Kidney capillary endothelial cell (primary cell): ENCODE data around the gene SYCE3.
A peak's percentile ranks its signal among the peaks of the same experiment; 100 is the strongest.
"Not testable (repeated sequence)": the region's sequence is repeated elsewhere in the genome, so short reads cannot be mapped to it uniquely, and the experiment has no call there.

Source experiments
- DNase-seq: peaks from one replicate; pipeline ENCODE4 v3.0.0-alpha.2; 2018; ENCODE audit warnings: low spot score

SYCE3 gene

DNA sequence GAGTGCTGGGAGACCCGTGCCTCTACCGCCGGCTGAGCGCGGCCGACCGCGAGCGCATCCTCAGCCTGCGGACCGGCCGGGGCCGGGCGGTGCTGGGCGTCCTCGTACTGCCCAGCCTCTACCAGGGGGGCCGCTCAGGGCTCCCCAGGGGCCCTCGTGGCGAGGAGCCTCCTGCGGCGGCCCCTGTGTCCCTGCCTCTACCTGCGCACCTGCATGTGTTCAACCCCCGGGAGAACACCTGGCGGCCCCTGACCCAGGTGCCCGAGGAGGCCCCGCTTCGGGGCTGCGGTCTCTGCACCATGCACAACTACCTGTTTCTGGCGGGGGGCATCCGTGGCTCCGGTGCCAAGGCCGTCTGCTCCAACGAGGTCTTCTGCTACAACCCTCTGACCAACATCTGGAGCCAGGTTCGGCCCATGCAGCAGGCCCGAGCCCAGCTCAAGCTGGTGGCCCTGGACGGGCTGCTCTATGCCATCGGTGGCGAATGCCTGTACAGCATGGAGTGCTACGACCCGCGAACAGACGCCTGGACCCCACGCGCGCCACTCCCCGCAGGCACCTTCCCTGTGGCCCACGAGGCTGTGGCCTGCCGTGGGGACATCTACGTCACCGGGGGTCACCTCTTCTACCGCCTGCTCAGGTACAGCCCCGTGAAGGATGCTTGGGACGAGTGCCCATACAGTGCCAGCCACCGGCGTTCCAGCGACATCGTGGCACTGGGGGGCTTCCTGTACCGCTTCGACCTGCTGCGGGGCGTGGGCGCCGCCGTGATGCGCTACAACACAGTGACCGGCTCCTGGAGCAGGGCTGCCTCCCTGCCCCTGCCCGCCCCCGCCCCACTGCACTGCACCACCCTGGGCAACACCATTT, 13.6 kb downstream of the SYCE3 start:
- no peak for DNase-seq

DNA sequence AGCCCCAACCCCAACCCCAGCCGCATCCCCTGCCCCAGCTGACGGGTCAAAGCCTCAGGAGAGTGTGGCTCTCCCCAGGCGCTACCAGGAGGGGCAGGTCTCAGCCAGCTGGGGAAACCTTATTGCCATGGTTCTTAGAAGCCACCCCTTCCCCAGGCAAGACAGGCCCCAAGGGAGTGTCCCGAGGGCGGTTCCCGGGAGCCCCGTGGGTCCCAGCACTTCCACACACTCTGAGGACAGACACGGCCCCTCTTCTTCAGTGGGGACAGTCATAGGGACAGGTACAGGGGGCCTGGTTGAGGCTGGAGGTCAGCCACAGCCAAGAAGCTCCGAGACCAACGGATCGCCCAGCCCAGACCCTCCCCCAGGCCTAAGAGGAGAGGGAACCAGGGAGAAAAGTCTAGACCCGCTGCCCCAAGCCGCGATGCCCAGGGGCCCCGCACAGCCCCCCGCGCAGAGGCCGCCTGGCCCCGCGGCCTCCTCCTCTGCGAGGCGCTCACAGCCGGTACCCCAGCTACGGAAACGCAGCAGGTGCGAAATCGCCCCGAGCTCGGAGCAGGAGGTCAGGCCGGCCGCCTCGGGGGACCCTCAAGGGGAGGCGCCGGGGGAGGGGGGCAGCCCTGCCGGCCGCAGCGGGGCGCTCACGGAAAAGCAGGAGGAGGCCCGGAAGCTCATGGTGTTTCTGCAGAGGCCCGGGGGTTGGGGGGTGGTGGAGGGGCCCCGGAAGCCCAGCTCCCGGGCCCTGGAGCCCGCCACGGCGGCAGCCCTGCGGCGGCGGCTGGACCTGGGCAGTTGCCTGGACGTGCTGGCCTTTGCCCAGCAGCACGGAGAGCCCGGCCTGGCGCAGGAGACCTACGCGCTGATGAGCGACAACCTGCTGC, 14.4 kb downstream of the SYCE3 start:
- no peak for DNase-seq

DNA sequence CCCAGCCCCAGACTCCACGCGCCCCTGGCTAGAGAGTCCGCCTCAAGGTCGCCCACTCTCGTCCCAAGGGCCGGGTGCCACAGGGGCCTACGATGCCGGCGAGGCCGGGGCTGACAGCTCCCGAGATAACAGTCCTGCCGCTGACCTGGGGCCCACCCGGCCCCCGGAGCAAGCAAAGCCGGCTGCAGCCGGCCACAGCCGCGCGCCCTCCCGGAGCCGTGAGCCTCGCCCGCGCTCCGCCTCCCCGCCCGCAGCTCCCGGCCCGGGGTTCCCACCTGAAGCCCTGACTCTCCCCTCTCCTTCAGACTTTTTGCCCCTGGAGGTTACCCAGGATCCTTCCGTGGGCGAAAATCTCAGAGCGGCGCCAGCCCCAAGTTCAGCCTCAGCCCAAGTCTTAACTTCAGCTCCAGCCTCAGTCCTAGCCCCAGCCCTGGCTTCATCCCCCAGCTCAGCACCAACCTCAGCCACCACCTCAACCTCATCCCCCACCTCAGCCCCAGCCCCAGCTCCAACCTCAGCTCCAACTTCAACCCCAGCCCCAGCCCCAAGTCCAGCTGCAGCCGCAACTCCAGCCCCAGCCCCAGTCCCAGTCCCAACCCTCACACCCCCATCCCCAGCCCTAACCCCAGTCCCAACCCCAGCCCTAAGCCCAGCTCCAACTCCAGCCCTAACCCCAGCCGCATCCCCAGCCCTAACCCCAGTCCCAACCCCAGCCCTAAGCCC, 15.3 kb downstream of the SYCE3 start:
- no peak for DNase-seq

- DNase-seq: no peak
Observed at GRCh38 chr22:50546326-50547262, 16.1 kb downstream of the SYCE3 start.

DNA sequence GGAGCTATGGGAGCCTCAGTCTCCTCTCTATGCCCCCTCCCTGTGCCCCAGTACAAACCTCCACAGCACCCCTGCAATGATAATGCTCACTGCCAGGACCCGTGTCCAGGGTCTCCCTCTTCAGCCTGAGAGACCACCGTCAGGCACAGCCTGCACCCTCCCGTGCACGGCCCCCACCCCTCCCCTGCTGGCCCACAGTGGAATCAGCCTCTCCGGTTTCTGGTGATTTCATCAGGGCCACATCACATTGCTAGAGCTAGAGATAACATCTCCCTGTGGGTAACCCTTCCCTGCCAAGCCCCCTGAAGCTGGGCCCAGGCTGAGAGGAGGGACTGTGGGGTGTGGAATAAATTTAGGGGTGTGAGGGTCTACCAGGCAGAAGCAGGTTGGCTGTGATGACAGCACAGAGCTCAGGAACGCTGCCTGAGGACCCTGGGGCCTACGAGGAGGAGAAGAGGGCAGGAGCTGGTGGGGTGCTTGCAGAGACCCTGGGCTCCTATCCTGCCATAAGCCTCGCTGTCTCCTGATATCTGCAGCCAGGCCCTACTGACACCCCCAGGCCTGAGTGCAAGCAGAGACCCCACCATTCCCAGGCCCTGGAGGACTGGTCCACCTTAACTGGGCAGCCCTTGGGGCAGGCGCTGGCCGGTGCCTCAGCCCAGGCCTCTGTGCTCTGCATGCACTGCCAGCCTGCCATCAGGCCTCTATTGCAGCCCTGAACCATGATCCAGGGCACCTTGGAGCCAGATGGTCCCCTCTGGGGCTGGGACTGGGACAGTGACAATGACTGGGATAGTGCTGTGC, 17.0 kb downstream of the SYCE3 start, which contains the start of gene KLHDC7B:
Gene KLHDC7B, plus strand, starts transcription at position 378 of the 804 bp plus-strand sequence. Its CDS starts 345 bp downstream, at position 723.
- DNase-seq: no peak

- DNase-seq: no peak
Observed at GRCh38 chr22:50544746-50545253, 17.9 kb downstream of the SYCE3 start.

- DNase-seq: peak; percentile 48
Observed at GRCh38 chr22:50544078-50544745, 18.5 kb downstream of the SYCE3 start.

DNA sequence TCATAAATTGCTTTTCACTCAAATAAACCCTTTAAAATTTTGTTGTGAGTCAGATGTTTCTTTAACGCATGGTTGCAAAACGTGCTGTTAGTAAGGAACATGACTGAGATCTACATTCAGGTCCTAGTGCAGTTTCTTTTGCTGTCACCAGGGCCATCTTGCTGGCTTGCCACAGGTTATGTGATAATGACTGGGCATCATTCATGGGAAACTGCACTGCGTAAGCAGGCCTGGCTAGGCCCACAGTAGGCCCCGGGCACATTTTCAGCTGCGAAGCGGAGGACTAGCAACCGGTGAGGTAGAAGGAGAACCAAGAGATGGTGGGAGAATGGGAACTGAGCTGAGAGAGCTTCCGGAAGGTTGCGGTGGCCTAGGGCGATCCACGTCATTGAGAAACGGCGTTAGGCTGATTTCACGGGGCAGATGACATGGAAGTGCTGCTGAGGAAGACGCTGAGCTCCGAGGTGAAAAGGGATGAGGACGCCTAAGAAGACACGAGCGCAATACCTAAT, 20.2 kb downstream of the SYCE3 start:
- DNase-seq: no peak

GRCh38 chr22:50541667-50542026, 21.1 kb downstream of the SYCE3 start:
- DNase-seq: not testable (repeated sequence)

GRCh38 chr22:50540381-50540780, 22.3 kb downstream of the SYCE3 start:
- DNase-seq: no peak

DNA sequence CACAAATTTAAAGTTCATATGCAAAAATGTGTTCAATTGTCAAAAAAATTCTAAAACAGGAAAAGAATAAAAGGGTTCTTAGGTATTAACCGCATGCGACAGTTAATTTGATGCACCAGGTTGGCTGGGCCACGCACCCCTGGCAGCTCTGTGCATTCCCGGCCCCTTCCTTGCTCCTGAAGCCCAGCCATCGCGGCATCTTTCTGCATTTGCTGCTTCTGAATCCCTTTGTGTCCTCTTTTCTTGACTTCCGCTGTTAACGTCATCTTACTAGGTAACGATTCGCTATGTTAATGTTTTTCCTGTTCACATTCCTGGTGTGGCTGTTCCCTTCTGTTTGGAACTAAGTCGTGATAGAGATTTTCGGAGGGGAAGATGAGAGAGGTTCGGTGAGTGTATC, 25.0 kb downstream of the SYCE3 start:
- DNase-seq: no peak

DNA sequence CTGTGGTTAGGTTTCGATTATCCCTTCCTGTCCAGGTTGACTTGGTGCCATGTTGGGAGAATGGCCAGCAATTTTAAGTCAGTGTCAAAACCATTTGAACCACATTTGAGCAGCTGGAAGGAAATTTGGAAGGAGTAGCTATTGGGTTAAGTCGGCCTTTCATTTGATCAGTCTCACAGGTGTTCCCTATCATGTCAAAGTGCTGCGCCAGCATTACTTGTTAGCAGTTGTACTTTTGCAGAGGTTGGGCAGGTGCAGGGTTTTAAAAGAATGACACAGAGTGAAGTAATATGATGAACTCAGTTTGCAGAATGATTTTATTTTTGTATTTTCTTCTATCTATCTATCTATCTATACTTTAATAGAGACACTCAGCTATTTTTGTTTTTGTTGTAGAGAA, 26.5 kb downstream of the SYCE3 start:
- DNase-seq: no peak

DNA sequence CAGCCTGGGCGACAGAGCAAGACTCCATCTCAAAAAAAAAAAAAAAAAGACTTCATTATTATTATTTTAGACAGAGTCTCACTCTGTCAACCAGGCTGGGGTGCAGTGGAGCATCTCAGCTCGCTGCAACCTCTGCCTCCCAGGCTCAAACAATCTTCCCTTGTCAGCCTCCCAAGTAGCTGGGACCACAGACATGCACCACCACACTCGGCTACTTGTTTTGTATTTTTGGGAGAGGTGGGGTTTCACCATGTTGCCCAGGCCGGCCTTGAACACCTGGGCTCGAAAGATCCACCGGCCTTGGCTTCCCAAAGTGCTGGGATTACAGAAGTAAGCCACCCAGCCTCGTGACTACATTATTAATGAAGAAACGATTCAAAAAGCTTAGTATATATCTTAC, 27.6 kb downstream of the SYCE3 start:
- DNase-seq: no peak

GRCh38 chr22:50533856-50534711, 28.6 kb downstream of the SYCE3 start:
- not testable (repeated sequence) for DNase-seq

DNA sequence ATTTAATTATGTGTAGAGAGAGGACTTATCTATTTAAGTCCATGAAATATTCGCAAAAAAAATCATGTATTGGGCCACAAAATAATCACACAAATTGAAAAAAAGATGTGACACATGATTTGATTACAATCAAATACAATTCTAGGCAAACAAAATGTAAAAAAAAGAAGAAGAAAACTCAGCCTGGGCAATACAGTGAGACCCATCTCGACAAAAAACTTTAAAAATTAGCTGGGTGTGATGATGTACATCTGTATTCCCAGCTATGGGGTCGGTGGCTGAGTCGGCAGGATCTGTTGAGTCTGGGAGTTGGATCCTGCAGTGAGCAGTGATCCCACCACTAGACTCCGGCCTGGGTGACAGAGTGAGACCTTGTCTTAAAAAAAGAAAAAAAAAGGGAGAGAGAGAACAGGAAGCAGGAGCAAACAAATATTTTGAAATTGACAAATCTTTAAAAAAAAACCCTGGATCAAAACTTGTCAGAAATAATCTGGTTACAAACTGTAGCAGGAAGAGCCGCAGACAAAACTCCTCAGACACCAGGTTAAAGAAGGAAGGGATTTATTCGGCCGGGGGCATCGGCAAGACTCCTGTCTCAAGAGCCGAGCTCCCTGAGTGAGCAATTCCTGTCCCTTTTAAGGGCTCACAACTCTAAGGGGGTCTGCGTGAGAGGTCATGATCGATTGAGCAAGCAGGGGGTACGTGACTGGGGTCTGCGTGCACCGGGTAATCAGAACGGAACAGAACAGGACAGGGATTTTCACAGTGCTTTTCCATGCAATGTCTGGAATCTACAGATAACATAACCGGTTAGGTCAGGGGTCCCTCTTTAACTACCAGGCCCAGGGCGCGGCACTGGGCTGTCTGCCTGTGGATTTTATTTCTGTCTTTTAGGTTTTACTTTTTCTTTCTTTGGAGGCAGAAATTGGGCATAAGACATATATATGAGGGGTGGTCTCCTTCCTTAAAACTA, 29.6 kb downstream of the SYCE3 start:
- no peak for DNase-seq

DNA sequence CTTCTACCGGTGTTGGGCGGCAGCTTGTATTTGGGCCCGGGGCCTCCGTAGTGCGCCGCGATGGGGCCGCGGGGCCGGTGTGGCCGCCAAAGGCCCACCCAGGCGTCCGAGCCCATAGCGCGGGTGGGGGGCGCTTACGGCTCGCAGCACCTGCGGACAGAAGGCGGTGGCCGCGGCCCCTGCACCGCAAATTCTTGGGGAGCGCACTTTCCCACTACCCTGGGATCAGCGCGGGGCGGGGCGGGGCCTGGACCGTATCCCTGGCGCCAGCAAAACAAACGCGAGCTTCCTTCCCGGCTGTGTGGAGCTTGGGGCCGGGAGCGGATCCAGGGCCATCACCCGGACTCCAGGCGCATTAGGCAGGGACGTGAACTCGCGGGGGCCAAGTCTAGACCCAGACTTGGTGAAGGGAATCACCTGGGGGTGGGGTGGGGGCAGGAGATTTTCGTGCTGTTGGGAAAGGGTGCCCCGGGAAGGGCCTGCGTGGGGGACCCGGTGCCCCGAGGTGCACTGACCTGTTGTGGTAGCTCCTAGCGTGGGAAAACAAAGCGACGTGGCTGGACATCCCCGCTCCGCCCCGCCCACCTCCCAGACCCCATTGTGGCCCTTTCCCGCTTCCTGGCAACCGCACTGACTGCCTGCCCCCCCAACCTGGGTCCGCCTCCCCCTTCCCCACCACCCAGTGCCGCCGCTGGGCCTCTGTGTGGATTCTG, 30.6 kb downstream of the SYCE3 start:
- peak; percentile 35 for DNase-seq
